ENCODE data around the gene YPEL5.

- no peak for TF ChIP-seq CTCF (optimal IDR thresholded peaks at IDR 0.05 in 1 of 3, IDR thresholded peaks at IDR 0.05 in 1 of 3, conservative IDR thresholded peaks at IDR 0.05 in 1 of 3; ENCODE audit: extremely low read depth in 1 of 3, insufficient read depth in 2 of 3, low read length in 3 of 3)
- TF ChIP-seq EZH2 (IDR thresholded peaks at IDR 0.05; ENCODE audit: low read length), result no peak
These were observed 31.1 kb downstream of the YPEL5 start for GRCh38 chr2:30177956-30178355.

Data from keratinocyte (primary cell).